Left renal pelvis (tissue), 4 donors: ENCODE data around the gene CD3E. TPM values are rescaled to one million over a fixed set of nuclear protein-coding genes. Genes with fewer than 3 reads are reported as not detected.

Experiments
- polyA plus RNA-seq, 4 donors: library from polyadenylated mRNA; unstranded; fragments of 120-200 nt; gene quantifications; one replicate each; pipeline ENCODE4 v1.2.1, GENCODE V29; 2013; ENCODE audit not compliant: insufficient read length in 4 of 4

CD3E gene
- polyA plus RNA-seq, 4 donors, result 0.32 to 1.4 (median 0.35) TPM

Other genes starting within 250 kb of the CD3E start
- gene TMPRSS4, start 227.7 kb upstream of the CD3E start, polyA plus RNA-seq, result 10 to 100 TPM in 3 of 4 donors, under 1 TPM in 1; 0.59 to 34.7 (median 28.1) TPM
- gene SMIM35, start 217.8 kb upstream of the CD3E start, polyA plus RNA-seq, result under 1 TPM in 3 of 4 donors, not detected in 1; 0.07 to 0.35 (median 0.10) TPM
- gene SCN4B, start 151.9 kb upstream of the CD3E start, polyA plus RNA-seq, result 1 to 10 TPM; 1.0 to 3.0 (median 1.5) TPM
- 1 to 10 TPM; 4.2 to 7.1 (median 4.2) TPM for gene SCN2B, start 128.1 kb upstream of the CD3E start, polyA plus RNA-seq
- gene JAML, start 79.7 kb upstream of the CD3E start, polyA plus RNA-seq, result 1 to 10 TPM; 2.1 to 3.1 (median 2.5) TPM
- 1 to 10 TPM; 2.4 to 6.8 (median 5.2) TPM for gene MPZL3, start 52.4 kb upstream of the CD3E start, polyA plus RNA-seq
- 10 to 100 TPM in 3 of 4 donors, 1 to 10 TPM in 1; 3.2 to 27.9 (median 23.3) TPM for gene MPZL2, start 40.4 kb upstream of the CD3E start, polyA plus RNA-seq
- under 1 TPM in 3 of 4 donors, not detected in 1; 0.47 to 0.98 (median 0.66) TPM for gene CD3D, start 38.0 kb downstream of the CD3E start, polyA plus RNA-seq
- under 1 TPM; 0.16 to 0.72 (median 0.33) TPM for gene CD3G, start 39.6 kb downstream of the CD3E start, polyA plus RNA-seq
- gene UBE4A, start 54.9 kb downstream of the CD3E start, polyA plus RNA-seq, result 10 to 100 TPM; 39.0 to 44.9 (median 41.8) TPM
- gene ATP5MG, start 96.9 kb downstream of the CD3E start, polyA plus RNA-seq, result 100 to 1,000 TPM; 334 to 463 (median 422) TPM
- gene KMT2A, start 131.8 kb downstream of the CD3E start, polyA plus RNA-seq, result 10 to 100 TPM; 33.8 to 49.7 (median 40.9) TPM
- 1 to 10 TPM in 1 of 4 donors, under 1 TPM in 3; 0.36 to 2.3 (median 0.92) TPM for gene TTC36, start 222.7 kb downstream of the CD3E start, polyA plus RNA-seq
- 10 to 100 TPM; 19.1 to 28.9 (median 27.7) TPM for gene TMEM25, start 226.5 kb downstream of the CD3E start, polyA plus RNA-seq